Upper lobe of right lung (tissue), 1 donor: ENCODE results near the gene PIK3IP1. TPM values are rescaled to one million over a fixed set of nuclear protein-coding genes. Genes with fewer than 3 reads are reported as not detected.

ENCODE experiments used
- ATAC-seq: fragments of 200-7000 bp; cut with Tn5 transposase; one replicate; pipeline ENCODE4 v1.9.1; 2020; ENCODE audit warnings: mild to moderate bottlenecking, moderate library complexity
- DNase-seq: peaks from one replicate; pipeline ENCODE4 v3.0.0-alpha.2; 2020
- H3K27ac ChIP-seq: fragments of 200-600 bp; one replicate; pipeline ENCODE4 v1.8.0; 2022
- H3K27me3 ChIP-seq: fragments of 200-600 bp; one replicate; pipeline ENCODE4 v1.8.0; 2022; ENCODE audit warnings: mild to moderate bottlenecking
- H3K36me3 ChIP-seq: fragments of 200-600 bp; one replicate; pipeline ENCODE4 v1.8.0; 2022
- H3K4me1 ChIP-seq: fragments of 200-600 bp; one replicate; pipeline ENCODE4 v1.8.0; 2022
- H3K4me3 ChIP-seq: fragments of 200-600 bp; one replicate; pipeline ENCODE4 v1.8.0; 2022; ENCODE audit warnings: mild to moderate bottlenecking
- H3K9me3 ChIP-seq: fragments of 200-600 bp; one replicate; pipeline ENCODE4 v1.8.0; 2022
- CTCF ChIP-seq: fragments of 200-600 bp; IDR thresholded peaks from one replicate; pipeline ENCODE4 v1.8.0; 2022; ENCODE audit warnings: antibody characterized with exemption
- intact Hi-C: fragments of 100-400 bp; cut with DNase I; formaldehyde crosslinking; loops from one replicate; pipeline ENCODE4 v1.11.0; 2022
- total RNA-seq: library from RNA; stranded (reverse); fragmentation: NEBNext Ultra II Directional; extraction: Animal tissue kit (Norgen Biotek cat#: 25700); gene quantifications from one replicate; pipeline ENCODE4 v1.2.1, GENCODE V29; 2021
- donor health status: DM: no; HTN: yes; CAD: no; lungs with severe emphysema.

Gene PIK3IP1
- total RNA-seq, 1 donor from 2014 or later = 56.4 TPM

GRCh38 chr22:31279327-31279669, 13.0 kb downstream of the PIK3IP1 start:
- Histone ChIP-seq H3K4me1 (peaks cover 5% of the 10 kb centered on the region), H3K9me3 (no peaks in the 10 kb centered on the region), H3K36me3 (peaks cover 92% of the 10 kb centered on the region), H3K27me3 (no peaks in the 10 kb centered on the region), H3K27ac (peak overlapping the region; percentile 42), H3K4me3 (no peak overlapping the region)
- TF ChIP-seq CTCF = no peak
- no peak for DNase-seq
- no peak for ATAC-seq
- intact Hi-C loops = no loop called here

- ATAC-seq (no peak), DNase-seq (no peak)
- no peak overlapping the region for H3K4me3 ChIP-seq
- H3K9me3 ChIP-seq = no peaks in the 10 kb centered on the region
- H3K27me3 ChIP-seq = no peaks in the 10 kb centered on the region
- peaks cover 92% of the 10 kb centered on the region for H3K36me3 ChIP-seq
- H3K27ac ChIP-seq = peak overlapping the region; percentile 63
- no peak for TF ChIP-seq CTCF
- H3K4me1 ChIP-seq = peaks cover 5% of the 10 kb centered on the region
- intact Hi-C loops = no loop called here
Observed at GRCh38 chr22:31278626-31279326, 13.5 kb downstream of the PIK3IP1 start.

GRCh38 chr22:31278151-31278621, 14.1 kb downstream of the PIK3IP1 start:
- Histone ChIP-seq H3K36me3 (peaks cover 92% of the 10 kb centered on the region), H3K4me1 (peaks cover 10% of the 10 kb centered on the region), H3K27me3 (no peaks in the 10 kb centered on the region), H3K9me3 (no peaks in the 10 kb centered on the region), H3K4me3 (no peak overlapping the region), H3K27ac (peak overlapping the region; percentile 63)
- intact Hi-C loops = no loop called here
- DNase-seq (no peak), ATAC-seq (no peak)
- TF ChIP-seq CTCF = no peak

GRCh38 chr22:31277741-31278140, 14.5 kb downstream of the PIK3IP1 start:
- peaks cover 91% of the 10 kb centered on the region for H3K36me3 ChIP-seq
- DNase-seq = no peak
- H3K4me1 ChIP-seq = peaks cover 13% of the 10 kb centered on the region
- H3K27me3 ChIP-seq = no peaks in the 10 kb centered on the region
- intact Hi-C loops = no loop called here
- no peak for TF ChIP-seq CTCF
- no peak overlapping the region for H3K4me3 ChIP-seq
- H3K27ac ChIP-seq = peak overlapping the region; percentile 63
- no peaks in the 10 kb centered on the region for H3K9me3 ChIP-seq
- no peak for ATAC-seq

GRCh38 chr22:31276426-31277167, 15.7 kb downstream of the PIK3IP1 start:
- no peaks in the 10 kb centered on the region for H3K27me3 ChIP-seq
- no peak overlapping the region for H3K4me3 ChIP-seq
- H3K27ac ChIP-seq = no peak overlapping the region
- H3K9me3 ChIP-seq = no peaks in the 10 kb centered on the region
- intact Hi-C loops = no loop called here
- H3K4me1 ChIP-seq = peaks cover 13% of the 10 kb centered on the region
- peaks cover 87% of the 10 kb centered on the region for H3K36me3 ChIP-seq
- ATAC-seq = no peak
- no peak for TF ChIP-seq CTCF
- no peak for DNase-seq
